Sigmoid colon (tissue), 7 donors: ENCODE results near the gene DCUN1D2. TPM values are rescaled to one million over a fixed set of nuclear protein-coding genes. Genes with fewer than 3 reads are reported as not detected.

Experiments
- DNase-seq: peaks from one replicate; pipeline ENCODE4 v3.0.0-alpha.2; 2019
- H3K27ac ChIP-seq, 4 donors: fragments of 200-600 bp; sonication (generic); one replicate each; pipeline ENCODE4 v1.5.1; 2016 to 2019; ENCODE audit warnings: mild to moderate bottlenecking in 1 of 4
- H3K27me3 ChIP-seq, 3 donors: fragments of 200-600 bp; sonication (generic); one replicate each; pipeline ENCODE4 v1.5.1; 2019; ENCODE audit warnings: mild to moderate bottlenecking in 1 of 3
- H3K36me3 ChIP-seq, 4 donors: fragments of 200-600 bp; sonication (generic); one replicate each; pipeline ENCODE4 v1.5.1; 2016 to 2019
- H3K4me1 ChIP-seq, 4 donors: fragments of 200-600 bp; sonication (generic); one replicate each; pipeline ENCODE4 v1.5.1; 2017 to 2019
- H3K4me3 ChIP-seq, 4 donors: fragments of 200-600 bp; sonication (generic); one replicate each; pipeline ENCODE4 v1.5.1; 2017 to 2019; ENCODE audit warnings: mild to moderate bottlenecking in 2 of 4, moderate library complexity in 1 of 4
- H3K9me3 ChIP-seq, 4 donors: fragments of 200-600 bp in 3 of 4; sonication (generic) in 3 of 4; one replicate each; pipeline versions ENCODE4 v1.5.1 to v1.6.1; 2013 to 2019
- EP300 ChIP-seq, 4 donors: sonication (generic); formaldehyde crosslinking; IDR thresholded peaks; one replicate each; pipeline ENCODE4 v1.6.1; 2017; ENCODE audit warnings: antibody characterized with exemption in 4 of 4
- POLR2A ChIP-seq, 2 donors: fragments of 450-650 bp; IDR thresholded peaks; one replicate each; pipeline ENCODE4 v1.6.1; 2016; ENCODE audit warnings: antibody characterized with exemption in 2 of 2, mild to moderate bottlenecking in 2 of 2, moderate library complexity in 2 of 2
- POLR2AphosphoS5 ChIP-seq, 4 donors: sonication (generic); formaldehyde crosslinking; IDR thresholded peaks; one replicate each; pipeline ENCODE4 v1.6.1; 2017; ENCODE audit warnings: antibody characterized with exemption in 4 of 4
- WGBS, 2 donors: extraction: QIAGEN DNeasy Blood & Tissue Kit; methylation state at CpG; one replicate each; pipeline ENCODE4 v1.1.7; 2013; 5-methylcytosine and 5-hydroxymethylcytosine counted together
- intact Hi-C: fragments of 100-400 bp; cut with DNase I; formaldehyde crosslinking; loops from one replicate; pipeline ENCODE4 v1.15.1; 2023
- polyA plus RNA-seq, 3 donors: library from polyadenylated mRNA; stranded (reverse); fragments of 200-250 nt; gene quantifications; one replicate each; pipeline ENCODE4 v1.2.3, GENCODE V29; 2013
- total RNA-seq, 4 donors: library from RNA; depleted of rRNA; stranded (reverse); fragments of >200 nt; gene quantifications; one replicate each; pipeline ENCODE4 v1.1.0, GENCODE V29; 2016
- TF ChIP-seq, protein P1 (sequence below), 4 experiments: fragments of 450-650 bp in 3 of 4; fragments of 200-600 bp in 1 of 4; IDR thresholded peaks; one replicate each; pipeline ENCODE4 v1.5.1; 2016 to 2019; ENCODE audit warnings: antibody characterized with exemption in 4 of 4, mild to moderate bottlenecking in 3 of 4, moderate library complexity in 2 of 4
- donor health status: healthy with polysubstance abuse.
- donor health status: Bipolar disorder and iron deficiency.
- donor health status: healthy.

The DCUN1D2 gene
- total and polyA plus RNA-seq, 7 donors: 6.6 to 33.0 (median 20.6) TPM

DNA sequence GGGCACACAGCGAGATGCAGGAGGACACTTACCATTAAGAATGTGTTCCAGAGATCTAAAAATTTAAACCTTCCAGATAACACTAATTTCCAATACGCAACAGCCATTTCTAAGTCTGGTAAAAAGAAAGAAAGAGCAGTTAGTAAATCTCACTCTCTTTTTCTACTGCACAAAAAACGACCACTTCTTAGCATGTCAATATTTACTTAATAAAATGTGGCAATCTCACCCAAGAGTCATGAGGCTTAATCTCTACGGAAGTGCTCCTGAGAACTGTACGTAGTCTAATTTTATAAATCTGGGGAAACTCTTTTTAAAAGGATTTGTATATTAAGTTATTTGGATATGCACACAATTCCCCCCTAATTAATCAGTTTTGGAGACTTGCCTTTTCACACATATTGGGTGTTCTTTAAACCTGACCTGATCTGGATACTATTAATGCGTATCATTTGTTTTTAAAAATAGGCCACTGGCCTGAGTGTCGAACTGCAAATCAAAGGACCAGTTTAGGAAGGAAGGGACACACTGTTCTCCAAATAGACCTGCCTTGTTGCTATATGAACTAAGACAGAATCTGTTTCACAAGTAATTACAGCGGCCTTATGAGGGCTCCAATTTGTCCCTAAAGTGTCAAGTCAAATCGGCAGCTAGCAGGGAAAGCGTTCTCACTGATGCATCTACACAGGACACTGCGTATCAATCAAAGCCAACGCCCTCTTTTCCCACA is 29.3 kb downstream of the DCUN1D2 start:
- Histone ChIP-seq H3K9me3 (no peaks in the 10 kb centered on the region), H3K27ac (no peak overlapping the region), H3K4me3 (no peak overlapping the region), H3K27me3 (no peaks in the 10 kb centered on the region), H3K36me3 (peaks cover 9 to 51% (median 26%) of the 10 kb centered on the region in 4 donors), H3K4me1 (peaks cover 0 to 18% (median 7%) of the 10 kb centered on the region in 4 donors)
- TF ChIP-seq EP300 (IDR thresholded peaks at IDR 0.05): no peak
- no peak for TF ChIP-seq POLR2AphosphoS5 (IDR thresholded peaks at IDR 0.05)
- TF ChIP-seq POLR2A (IDR thresholded peaks at IDR 0.05): no peak
- TF ChIP-seq, protein P1, sequence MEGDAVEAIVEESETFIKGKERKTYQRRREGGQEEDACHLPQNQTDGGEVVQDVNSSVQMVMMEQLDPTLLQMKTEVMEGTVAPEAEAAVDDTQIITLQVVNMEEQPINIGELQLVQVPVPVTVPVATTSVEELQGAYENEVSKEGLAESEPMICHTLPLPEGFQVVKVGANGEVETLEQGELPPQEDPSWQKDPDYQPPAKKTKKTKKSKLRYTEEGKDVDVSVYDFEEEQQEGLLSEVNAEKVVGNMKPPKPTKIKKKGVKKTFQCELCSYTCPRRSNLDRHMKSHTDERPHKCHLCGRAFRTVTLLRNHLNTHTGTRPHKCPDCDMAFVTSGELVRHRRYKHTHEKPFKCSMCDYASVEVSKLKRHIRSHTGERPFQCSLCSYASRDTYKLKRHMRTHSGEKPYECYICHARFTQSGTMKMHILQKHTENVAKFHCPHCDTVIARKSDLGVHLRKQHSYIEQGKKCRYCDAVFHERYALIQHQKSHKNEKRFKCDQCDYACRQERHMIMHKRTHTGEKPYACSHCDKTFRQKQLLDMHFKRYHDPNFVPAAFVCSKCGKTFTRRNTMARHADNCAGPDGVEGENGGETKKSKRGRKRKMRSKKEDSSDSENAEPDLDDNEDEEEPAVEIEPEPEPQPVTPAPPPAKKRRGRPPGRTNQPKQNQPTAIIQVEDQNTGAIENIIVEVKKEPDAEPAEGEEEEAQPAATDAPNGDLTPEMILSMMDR (IDR thresholded peaks at IDR 0.05): no peak
- 88 to 92% methylated on average over 12 of the region's 12 CpGs for WGBS, 2 donors
- DNase-seq: no peak
- intact Hi-C loops: no loop called here

DNA sequence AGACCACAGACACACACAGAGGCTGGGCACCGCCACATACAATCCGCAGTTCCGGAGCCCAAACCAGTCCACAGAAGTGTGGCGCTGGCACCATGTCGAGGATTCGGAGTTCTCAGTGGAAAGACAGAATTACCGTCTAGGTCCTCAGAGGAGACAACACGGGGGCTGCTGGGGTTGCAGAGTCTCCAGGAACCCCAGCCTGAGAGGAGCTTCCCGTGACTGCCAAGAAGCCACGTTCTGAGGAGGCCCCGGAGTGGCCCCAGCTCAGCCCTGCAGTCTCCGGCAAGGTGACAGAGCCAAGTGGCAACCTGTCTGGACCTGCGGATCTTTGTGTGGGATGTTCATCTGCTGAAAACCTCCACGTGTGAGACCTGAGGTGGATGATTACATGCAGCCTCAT is 29.9 kb downstream of the DCUN1D2 start:
- Histone ChIP-seq H3K4me1 (peaks cover 0 to 15% (median 7%) of the 10 kb centered on the region in 4 donors), H3K4me3 (no peak overlapping the region), H3K36me3 (peaks cover 9 to 56% (median 28%) of the 10 kb centered on the region in 4 donors), H3K9me3 (no peaks in the 10 kb centered on the region), H3K27me3 (no peaks in the 10 kb centered on the region), H3K27ac (no peak overlapping the region)
- 93 to 96% methylated on average over 14 of the region's 14 CpGs for WGBS, 2 donors
- intact Hi-C loops: no loop called here
- TF ChIP-seq EP300 (IDR thresholded peaks at IDR 0.05) (no peak), POLR2AphosphoS5 (IDR thresholded peaks at IDR 0.05) (no peak), POLR2A (IDR thresholded peaks at IDR 0.05) (no peak)
- TF ChIP-seq, protein P1 (IDR thresholded peaks at IDR 0.05): no peak
- DNase-seq: no peak

DNA sequence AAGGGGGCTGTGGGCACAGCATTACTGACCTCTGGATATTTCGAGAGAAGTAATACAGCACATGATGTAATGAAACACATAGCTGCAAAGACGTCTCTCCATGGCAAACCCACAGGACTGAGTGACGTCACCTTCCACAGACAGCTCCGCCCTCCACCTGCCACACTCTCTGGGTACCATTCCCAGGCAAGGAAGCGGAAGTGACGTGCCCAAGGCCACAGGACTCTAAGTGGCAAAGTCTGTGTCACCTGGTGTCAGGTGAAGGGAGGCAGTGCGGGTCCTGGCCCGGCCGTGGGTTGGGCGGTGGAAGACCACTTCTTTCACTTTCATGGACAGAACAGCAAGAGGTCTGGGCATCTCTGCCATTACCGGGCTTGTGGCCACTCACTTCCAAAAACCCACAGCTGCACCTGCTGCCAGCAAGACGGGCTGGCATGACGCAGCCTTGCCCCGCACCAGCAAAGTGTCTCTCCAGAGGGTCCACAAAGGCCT is 30.4 kb downstream of the DCUN1D2 start:
- Histone ChIP-seq H3K27me3 (no peaks in the 10 kb centered on the region), H3K27ac (no peak overlapping the region), H3K4me3 (no peak overlapping the region), H3K9me3 (no peaks in the 10 kb centered on the region), H3K4me1 (peaks cover 0 to 17% (median 8%) of the 10 kb centered on the region in 4 donors), H3K36me3 (peaks cover 9 to 61% (median 28%) of the 10 kb centered on the region in 4 donors)
- intact Hi-C loops: no loop called here
- DNase-seq: no peak
- 92 to 95% methylated on average over 14 of the region's 14 CpGs for WGBS, 2 donors
- TF ChIP-seq EP300 (IDR thresholded peaks at IDR 0.05) (no peak), POLR2AphosphoS5 (IDR thresholded peaks at IDR 0.05) (no peak), POLR2A (IDR thresholded peaks at IDR 0.05) (no peak)
- TF ChIP-seq, protein P1 (IDR thresholded peaks at IDR 0.05): no peak

DNA sequence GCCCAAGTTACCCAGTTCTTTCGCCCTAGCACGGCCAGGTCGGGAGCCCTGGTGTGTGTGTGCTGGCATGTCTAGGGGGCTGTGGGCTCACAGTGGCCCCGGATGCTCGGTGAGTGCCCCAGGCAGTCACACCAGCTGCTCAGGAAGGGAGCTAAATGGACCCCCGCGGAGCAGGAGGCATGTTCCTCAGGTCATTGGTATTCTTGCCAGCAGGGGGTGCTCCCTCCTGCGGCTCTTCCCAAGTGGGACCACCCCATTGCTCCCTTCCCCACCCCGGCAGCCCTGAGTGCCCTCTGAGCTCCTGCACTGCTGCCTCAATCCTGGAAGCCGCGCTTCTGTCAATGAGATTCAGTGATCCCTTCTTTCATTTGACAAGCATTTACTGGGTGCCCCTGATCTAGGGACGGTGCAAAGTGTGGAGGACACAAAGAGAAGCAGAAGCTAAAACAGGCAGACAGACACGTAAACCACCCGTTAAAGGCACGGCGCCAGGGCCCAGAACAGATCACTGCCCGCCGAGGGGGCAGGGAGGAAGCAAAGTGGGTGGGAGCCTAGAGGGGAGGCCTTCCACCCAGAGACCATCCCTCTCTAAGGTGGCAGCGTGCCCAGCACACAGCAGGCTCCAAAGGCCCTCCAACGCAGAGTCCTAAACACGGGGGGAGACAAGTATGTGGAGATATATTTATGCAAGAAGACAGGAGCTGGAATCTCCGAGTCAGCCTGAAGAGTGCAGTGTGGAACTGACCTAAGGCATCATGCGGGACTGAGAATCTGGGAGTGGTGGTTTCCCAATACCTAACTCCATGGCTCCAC is 32.1 kb downstream of the DCUN1D2 start:
- Histone ChIP-seq H3K36me3 (peaks cover 9 to 64% (median 28%) of the 10 kb centered on the region in 4 donors), H3K27me3 (no peaks in the 10 kb centered on the region), H3K9me3 (no peaks in the 10 kb centered on the region), H3K27ac (peak overlapping the region in 3 of 4 donors; percentile 63 to 76 (median 68)), H3K4me3 (peak overlapping the region in 1 of 4 donors; percentile 0), H3K4me1 (peaks cover 0 to 34% (median 23%) of the 10 kb centered on the region in 4 donors)
- peak; percentile 77 for DNase-seq
- TF ChIP-seq POLR2AphosphoS5 (IDR thresholded peaks at IDR 0.05): peak in 2 of 4 donors; percentile 7 to 13
- no peak for TF ChIP-seq POLR2A (IDR thresholded peaks at IDR 0.05)
- no peak for TF ChIP-seq EP300 (IDR thresholded peaks at IDR 0.05)
- TF ChIP-seq, protein P1 (IDR thresholded peaks at IDR 0.05): peak in 3 of 4 experiments; percentile 28 to 45 (median 32)
- intact Hi-C loops: loop anchor here (5.0 kb wide), 1 partner anchor 104 kb away; no protein-coding TSS in a partner anchor
- 81 to 89% methylated on average over 23 of the region's 23 CpGs for WGBS, 2 donors
